Stimulated activated CD4-positive, alpha-beta T cell treated with anti-CD3 and anti-CD28 coated beads, TNF-alpha, amount 100 ng/mL, for 4 hours (primary cell): Measurements from ENCODE around the gene BARX2.

Experiments used
- DNase-seq, 3 experiments: peaks; one replicate each; pipeline ENCODE4 v3.0.0-alpha.2; 2020; ENCODE audit warnings: low read depth in 3 of 3

BARX2 gene

GRCh38 chr11:129436573-129436972, 60.9 kb downstream of the BARX2 start:
- DNase-seq, result no peak

- no peak for DNase-seq
Observed at GRCh38 chr11:129440028-129440713, 64.5 kb downstream of the BARX2 start.

- no peak for DNase-seq
Observed at GRCh38 chr11:129442171-129442570, 66.5 kb downstream of the BARX2 start.

GRCh38 chr11:129443276-129443675, 67.6 kb downstream of the BARX2 start:
- no peak for DNase-seq

- DNase-seq, result no peak
Observed at GRCh38 chr11:129444274-129444673, 68.6 kb downstream of the BARX2 start.

- no peak for DNase-seq
Observed at GRCh38 chr11:129445226-129445625, 69.6 kb downstream of the BARX2 start.

- DNase-seq, result no peak
Observed at GRCh38 chr11:129446572-129446971, 70.9 kb downstream of the BARX2 start.

GRCh38 chr11:129447654-129448239, 72.1 kb downstream of the BARX2 start:
- DNase-seq, result no peak

GRCh38 chr11:129451524-129451923, 75.9 kb downstream of the BARX2 start:
- no peak for DNase-seq

- no peak for DNase-seq
Observed at GRCh38 chr11:129453293-129453721, 77.7 kb downstream of the BARX2 start.

- DNase-seq, result no peak
Observed at GRCh38 chr11:129455101-129455500, 79.5 kb downstream of the BARX2 start.

GRCh38 chr11:129455756-129456655, 80.4 kb downstream of the BARX2 start:
- no peak for DNase-seq

- DNase-seq, result no peak
Observed at GRCh38 chr11:129457321-129457720, 81.7 kb downstream of the BARX2 start.

GRCh38 chr11:129458278-129458677, 82.6 kb downstream of the BARX2 start:
- DNase-seq, result no peak

- DNase-seq, result no peak
Observed at GRCh38 chr11:129458756-129459535, 83.3 kb downstream of the BARX2 start.

GRCh38 chr11:129460714-129461113, 85.1 kb downstream of the BARX2 start:
- no peak for DNase-seq

GRCh38 chr11:129484068-129484467, 108.4 kb downstream of the BARX2 start:
- no peak for DNase-seq

- no peak for DNase-seq
Observed at GRCh38 chr11:129489249-129489648, 113.6 kb downstream of the BARX2 start.

- DNase-seq, result no peak
Observed at GRCh38 chr11:129490004-129490403, 114.4 kb downstream of the BARX2 start.

- no peak for DNase-seq
Observed at GRCh38 chr11:129493746-129494145, 118.1 kb downstream of the BARX2 start.
